T follicular helper cell (primary cell): ENCODE data around the gene HID1.
"Not testable (repeated sequence)": the region's sequence is repeated elsewhere in the genome, so short reads cannot be mapped to it uniquely, and the experiment has no call there.

ENCODE experiments used
- DNase-seq: peaks from one replicate; pipeline ENCODE4 v3.0.0-alpha.2; 2020; ENCODE audit warnings: low read depth
- total RNA-seq, 2 experiments: gene quantifications; one replicate each; lab custom pipeline; 2026; lab: John Stamatoyannopoulos, UW

HID1 gene
- total RNA-seq: 3.1 to 9.5 reads per million in 2 experiments

DNA sequence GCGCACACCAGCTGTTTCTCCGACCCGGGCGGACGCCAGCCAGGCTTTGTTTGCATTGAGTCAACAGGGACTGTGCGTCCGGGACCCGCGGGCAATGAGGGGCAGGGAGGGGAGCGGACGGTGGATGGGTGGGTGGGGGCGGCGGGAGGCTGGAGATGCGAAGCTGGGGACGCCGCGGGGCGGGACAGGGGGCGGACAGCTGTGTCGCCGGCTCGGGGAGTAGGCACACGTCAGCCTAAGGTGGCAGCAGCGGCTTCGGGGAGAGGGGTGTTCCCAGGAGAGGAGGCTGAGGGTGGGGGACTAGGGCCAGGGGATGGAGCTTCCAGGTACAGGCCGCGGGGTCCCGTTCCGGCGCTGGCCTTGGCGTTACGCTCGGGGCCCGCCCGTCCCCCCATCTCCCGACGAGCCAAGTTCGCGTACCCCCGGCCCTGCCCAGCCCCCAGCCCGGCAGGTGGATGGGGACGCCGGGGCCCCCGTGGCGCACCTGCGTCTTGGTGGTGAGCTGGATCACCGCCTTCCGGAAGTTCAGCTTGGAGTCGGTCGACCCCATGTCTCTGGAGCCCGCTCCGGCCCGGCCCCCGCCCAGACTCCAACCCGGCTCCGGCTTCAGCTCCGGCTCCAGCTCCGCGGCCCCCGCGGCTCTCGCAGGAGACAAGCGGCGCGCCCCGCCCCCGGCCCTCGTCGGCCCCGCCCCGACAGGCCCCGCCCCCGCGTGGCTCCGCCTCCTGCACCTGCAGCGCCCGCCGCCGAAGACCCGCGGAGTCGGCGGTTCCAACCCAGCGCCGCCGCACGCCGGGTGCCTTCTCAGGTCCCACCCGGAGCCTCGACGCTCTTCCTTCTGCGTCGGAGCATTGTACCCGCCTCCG is at the start of gene HID1:
Gene HID1 (minus strand): TSS at position 653 of the 866 bp plus-strand sequence. CDS start 103 bp downstream, at position 550.
- peak; percentile 81 for DNase-seq

- no peak for DNase-seq
These were observed 48.0 kb upstream of the HID1 start for GRCh38 chr17:75020331-75021110.

GRCh38 chr17:75019710-75020109 is 47.2 kb upstream of the HID1 start:
- no peak for DNase-seq

- DNase-seq: no peak
These were observed 46.6 kb upstream of the HID1 start for GRCh38 chr17:75019146-75019545.

DNA sequence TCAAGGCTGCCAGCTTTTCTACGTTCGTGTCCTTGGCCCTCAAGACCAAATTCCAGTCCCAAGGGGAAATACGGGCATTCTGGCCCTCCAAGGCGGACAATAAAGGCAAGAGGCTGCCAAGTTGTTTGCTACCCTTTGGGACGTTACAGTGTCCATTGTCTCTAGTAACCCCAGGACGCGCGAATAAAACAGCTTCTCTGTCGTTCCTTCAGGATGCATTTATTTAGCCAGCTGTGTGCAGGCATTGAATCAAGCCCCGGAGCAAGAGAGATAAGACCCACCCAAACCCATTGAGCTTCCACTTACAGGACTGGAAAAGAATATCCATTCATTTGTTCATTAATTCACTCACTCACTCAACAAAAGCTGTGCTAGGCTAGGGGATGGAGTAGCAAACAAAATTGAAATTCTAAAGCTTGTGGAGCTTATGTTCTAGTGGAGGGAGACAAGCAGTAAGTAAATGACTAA is 40.6 kb upstream of the HID1 start:
- DNase-seq: no peak

- DNase-seq: peak; percentile 59
These were observed 40.0 kb upstream of the HID1 start, which contains the start of gene MRPL58 for GRCh38 chr17:75012346-75013091. Gene MRPL58 (plus strand): TSS chr17:75012670. CDS start chr17:75012687, 17 bp downstream.

- DNase-seq: no peak
These were observed 39.5 kb upstream of the HID1 start for GRCh38 chr17:75012096-75012345.

GRCh38 chr17:75011401-75012095 is 39.0 kb upstream of the HID1 start:
- no peak for DNase-seq

GRCh38 chr17:75010683-75011400 is 38.3 kb upstream of the HID1 start:
- DNase-seq: no peak

GRCh38 chr17:75009139-75009724 is 36.7 kb upstream of the HID1 start:
- DNase-seq: no peak

DNA sequence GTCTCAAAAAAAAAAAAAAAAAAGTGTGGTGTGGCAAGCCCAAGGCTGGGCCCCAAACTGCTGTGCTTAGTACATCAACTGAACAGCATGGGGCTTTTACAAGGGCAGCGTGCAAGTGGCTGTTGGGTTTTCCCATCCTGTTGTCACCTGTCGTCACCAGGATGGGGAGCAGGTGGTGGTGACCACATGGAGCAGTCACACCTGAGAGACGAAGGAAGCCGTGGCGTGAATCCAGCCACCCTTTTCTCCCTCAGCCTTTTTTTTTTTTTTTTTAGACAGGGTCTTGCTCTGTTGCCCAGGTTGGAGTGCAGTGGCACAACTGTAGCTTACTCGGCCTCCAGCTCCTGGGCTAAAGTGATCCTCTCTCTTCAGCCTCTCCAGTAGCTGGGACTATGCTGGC is 35.8 kb upstream of the HID1 start:
- DNase-seq: no peak

DNA sequence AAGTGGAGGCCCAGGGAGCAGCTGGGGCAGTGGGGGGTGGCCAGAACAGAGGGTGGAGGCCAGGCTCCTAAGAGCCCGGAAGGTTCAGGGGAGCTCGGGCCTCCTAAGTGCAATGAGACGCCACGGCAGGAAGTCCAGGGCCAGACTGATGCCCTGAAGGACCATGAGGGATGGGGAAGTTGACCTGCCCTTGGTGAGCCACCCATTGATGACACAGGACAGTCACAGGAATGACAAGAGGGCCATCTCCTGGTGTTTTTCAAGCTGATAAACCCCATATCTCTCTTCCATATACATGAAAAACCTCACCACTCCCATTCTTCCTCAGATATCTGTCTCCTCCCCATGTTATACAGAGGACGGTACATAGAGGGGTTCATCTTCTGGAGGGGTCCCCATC is 34.1 kb upstream of the HID1 start:
- no peak for DNase-seq

- not testable (repeated sequence) for DNase-seq
These were observed 33.5 kb upstream of the HID1 start for GRCh38 chr17:75006084-75006483.

DNA sequence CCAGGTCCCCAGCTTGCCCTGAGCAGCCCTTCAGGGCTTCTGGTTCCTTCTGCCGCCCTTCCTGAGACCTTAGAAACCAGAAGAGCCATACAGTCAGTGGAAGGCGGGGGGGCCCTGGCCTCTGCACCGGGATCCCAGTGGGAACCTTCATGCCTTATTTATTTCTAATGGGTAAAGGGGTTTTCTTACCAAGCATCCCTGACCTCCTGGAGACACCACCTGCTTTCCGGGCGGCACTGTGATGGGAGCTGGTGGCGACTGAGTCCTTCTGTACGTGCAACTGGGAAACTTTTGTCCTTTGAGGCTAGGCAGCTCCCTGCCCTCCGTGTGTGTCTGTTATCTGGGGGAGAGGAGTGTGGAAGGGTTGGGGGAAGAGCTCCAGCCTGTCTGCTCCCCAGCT is 32.7 kb upstream of the HID1 start:
- no peak for DNase-seq

DNA sequence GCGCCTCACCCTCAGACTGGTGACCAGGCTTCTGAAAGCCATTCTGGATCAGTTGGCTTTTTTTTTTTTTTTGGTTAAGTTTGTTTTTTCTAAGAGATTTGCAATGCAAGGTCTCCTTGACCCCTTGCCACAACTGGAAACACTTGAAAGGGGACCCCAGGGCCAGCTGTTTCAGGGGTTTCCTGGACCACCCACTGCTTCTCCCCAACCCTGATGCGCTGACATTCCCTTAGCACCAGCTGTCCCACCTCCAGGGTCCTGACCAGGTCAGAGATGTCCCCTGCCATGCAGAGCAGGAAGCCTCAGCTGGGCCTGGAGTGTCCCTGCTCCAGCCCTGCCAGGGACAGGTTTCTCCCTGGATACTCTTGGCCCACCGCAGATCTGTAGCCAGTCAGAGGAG is 31.8 kb upstream of the HID1 start:
- no peak for DNase-seq

DNA sequence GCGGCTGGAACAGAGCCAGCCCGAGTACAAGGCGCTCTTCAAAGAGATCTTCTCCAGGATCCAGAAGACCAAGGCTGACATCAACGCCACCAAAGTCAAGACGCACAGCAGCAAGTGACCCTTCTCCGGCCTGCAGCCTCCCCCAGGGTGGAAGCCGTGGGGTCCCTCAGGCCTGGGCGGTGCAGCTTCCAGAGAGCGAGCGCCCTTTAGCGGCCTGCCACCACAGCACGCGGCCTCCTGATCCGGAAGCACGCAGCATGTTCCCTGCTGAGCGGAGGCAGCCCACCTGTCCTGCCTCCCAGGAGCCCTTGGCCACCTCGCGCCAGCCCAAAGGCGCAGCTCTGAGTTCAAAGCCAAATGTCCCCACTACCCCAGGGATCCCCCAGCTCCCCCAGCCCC is 31.4 kb upstream of the HID1 start:
- no peak for DNase-seq

DNA sequence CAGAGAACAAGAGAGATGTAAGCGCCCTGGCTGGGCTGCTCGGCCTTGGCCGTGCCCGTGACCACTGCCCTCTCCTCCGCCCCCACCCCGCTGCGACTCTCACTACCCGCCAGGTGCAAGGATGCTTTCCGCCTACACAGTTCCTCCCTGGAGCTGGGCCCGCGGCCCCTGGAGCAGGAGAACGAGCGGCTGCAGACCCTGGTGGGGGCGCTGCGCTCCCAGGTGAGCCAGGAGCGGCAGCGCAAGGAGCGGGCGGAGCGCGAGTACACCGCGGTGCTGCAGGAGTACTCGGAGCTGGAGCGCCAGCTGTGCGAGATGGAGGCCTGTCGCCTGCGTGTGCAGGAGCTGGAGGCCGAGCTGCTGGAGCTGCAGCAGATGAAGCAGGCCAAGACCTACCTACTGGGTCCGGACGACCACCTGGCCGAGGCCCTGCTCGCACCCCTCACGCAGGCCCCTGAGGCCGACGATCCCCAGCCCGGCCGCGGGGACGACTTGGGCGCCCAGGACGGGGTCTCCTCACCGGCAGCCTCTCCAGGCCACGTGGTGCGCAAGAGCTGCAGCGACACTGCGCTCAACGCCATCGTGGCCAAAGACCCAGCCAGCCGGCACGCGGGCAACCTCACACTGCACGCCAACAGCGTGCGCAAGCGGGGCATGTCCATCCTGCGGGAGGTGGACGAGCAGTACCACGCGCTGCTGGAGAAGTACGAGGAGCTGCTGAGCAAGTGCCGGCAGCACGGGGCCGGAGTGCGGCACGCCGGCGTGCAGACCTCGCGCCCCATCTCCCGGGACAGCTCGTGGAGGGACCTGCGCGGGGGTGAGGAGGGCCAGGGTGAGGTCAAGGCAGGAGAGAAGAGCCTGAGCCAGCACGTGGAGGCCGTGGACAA is 30.8 kb upstream of the HID1 start:
- no peak for DNase-seq

DNA sequence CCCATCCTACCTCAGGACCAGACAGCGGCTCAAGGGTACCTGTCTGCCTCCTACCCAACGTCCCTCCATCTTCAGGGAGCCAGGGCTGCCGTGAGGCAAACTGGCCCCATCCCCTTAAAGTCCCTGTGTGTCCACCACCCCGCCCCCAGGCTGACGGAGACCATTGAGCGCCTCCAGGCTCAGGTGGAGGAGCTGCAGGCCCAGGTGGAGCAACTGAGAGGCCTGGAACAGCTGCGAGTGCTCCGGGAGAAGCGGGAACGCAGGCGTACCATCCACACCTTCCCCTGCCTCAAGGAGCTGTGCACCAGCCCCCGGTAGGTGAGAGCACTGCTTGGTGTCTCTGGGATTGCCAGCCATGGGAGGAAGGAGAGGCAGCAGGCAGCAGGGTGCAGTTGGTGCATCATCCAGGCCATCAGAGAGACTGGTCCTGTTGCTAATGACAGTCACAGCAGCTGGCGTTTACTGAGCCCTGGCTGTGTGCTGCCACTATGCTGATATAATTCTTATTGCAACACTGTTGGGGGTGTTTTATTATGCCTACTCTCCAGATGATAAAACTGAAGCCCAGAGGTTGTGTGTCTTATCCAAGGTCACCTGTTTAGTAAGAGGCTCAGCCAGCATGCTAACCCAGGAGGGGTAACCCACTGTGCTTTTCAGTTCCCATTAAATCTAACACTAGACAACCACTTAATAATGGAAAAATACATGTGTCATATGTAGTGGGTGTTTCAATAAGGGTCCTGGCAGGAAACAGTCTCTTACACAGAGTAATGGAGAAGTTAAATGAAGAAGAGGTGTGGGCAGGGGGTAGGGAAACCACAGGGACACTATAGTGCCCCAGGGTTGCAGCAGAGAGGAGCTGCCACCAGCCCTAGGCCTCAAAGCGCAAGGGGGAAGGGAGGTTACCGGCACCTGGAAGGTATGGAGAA is 29.6 kb upstream of the HID1 start:
- DNase-seq: no peak

- no peak for DNase-seq
These were observed 27.0 kb upstream of the HID1 start for GRCh38 chr17:74999523-74999922.
